HepG2 (cell line): Measurements from ENCODE around the gene ABCC3. TPM values are rescaled to one million over a fixed set of nuclear protein-coding genes. Genes with fewer than 3 reads are reported as not detected.

Experiments
- CENPX ChIP-seq: sonication (generic); formaldehyde crosslinking; IDR thresholded peaks from 2 replicates; pipeline ENCODE4 v1.9.0; 2021; ENCODE audit warnings: mild to moderate bottlenecking, missing genetic modification reagents, moderate library complexity
- EED ChIP-seq: sonication (generic); formaldehyde crosslinking; IDR thresholded peaks from 2 replicates; pipeline ENCODE4 v1.5.0; 2020; ENCODE audit warnings: mild to moderate bottlenecking, missing genetic modification reagents
- HNF4A ChIP-seq: sonication (generic); formaldehyde crosslinking; IDR thresholded peaks from 2 replicates; pipeline ENCODE4 v1.4.0; 2020; ENCODE audit warnings: missing genetic modification reagents
- HOXA5 ChIP-seq: sonication (generic); formaldehyde crosslinking; IDR thresholded peaks from 2 replicates; pipeline ENCODE4 v1.4.0; 2020; ENCODE audit warnings: missing genetic modification reagents
- KDM5B ChIP-seq: sonication (generic); formaldehyde crosslinking; IDR thresholded peaks from 2 replicates; pipeline ENCODE4 v1.4.0; 2020; ENCODE audit warnings: missing genetic modification reagents, mild to moderate bottlenecking, borderline replicate concordance
- NCOA5 ChIP-seq: sonication (generic); formaldehyde crosslinking; IDR thresholded peaks from 2 replicates; pipeline ENCODE4 v1.4.0; 2020; ENCODE audit warnings: missing genetic modification reagents
- ZFP36L2 ChIP-seq: sonication (generic); formaldehyde crosslinking; IDR thresholded peaks from 2 replicates; pipeline ENCODE4 v1.4.0; 2020; ENCODE audit warnings: missing genetic modification reagents
- ZNF713 ChIP-seq: sonication (generic); formaldehyde crosslinking; IDR thresholded peaks from 2 replicates; pipeline ENCODE4 v1.4.0; 2020; ENCODE audit warnings: mild to moderate bottlenecking, missing genetic modification reagents
- polyA plus RNA-seq, 8 experiments: library from polyadenylated mRNA; depleted of rRNA in 3 of 8; stranded (reverse) in 7 of 8; unstranded in 1 of 8; fragments of >200 nt; fragmentation: Illumina TruSeq in 4 of 8; extraction: Trizol in 4 of 8; gene quantifications; 2 replicates each; pipeline versions ENCODE4 v1.2.1 to v1.2.3, GENCODE V29; 2011 to 2016; ENCODE audit warnings: low read depth in 4 of 8, missing spikeins in 1 of 8, mixed read lengths in 1 of 8; ENCODE audit not compliant: insufficient read depth in 1 of 8
- total RNA-seq, 5 experiments: library from RNA; depleted of rRNA; stranded (reverse); fragments of >200 nt; fragmentation: Illumina TruSeq; extraction: Trizol; gene quantifications; 2 replicates each; pipeline ENCODE4 v1.2.3, GENCODE V29; 2016; ENCODE audit warnings: low read depth in 1 of 5
- TF ChIP-seq, protein P1 (sequence below), 2 experiments: sonication (generic) in 1 of 2; formaldehyde crosslinking in 1 of 2; IDR thresholded peaks; 2 replicates each; pipeline versions ENCODE4 v1.5.1 to v1.6.1; 2011 to 2020; ENCODE audit warnings: borderline replicate concordance in 1 of 2, low read depth in 1 of 2, low read length in 1 of 2, mild to moderate bottlenecking in 1 of 2, missing genetic modification reagents in 1 of 2, moderate library complexity in 1 of 2
- TF ChIP-seq, protein P2 (sequence below): sonication (generic); formaldehyde crosslinking; IDR thresholded peaks from 2 replicates; pipeline ENCODE4 v1.8.1; 2023; ENCODE audit warnings: mild to moderate bottlenecking, missing genetic modification reagents
- TF ChIP-seq, protein P3 (sequence below): sonication (generic); formaldehyde crosslinking; IDR thresholded peaks from 2 replicates; pipeline ENCODE4 v1.4.0; 2020; ENCODE audit warnings: mild to moderate bottlenecking, missing genetic modification reagents
- TF ChIP-seq, protein P4 (sequence below): sonication (generic); formaldehyde crosslinking; IDR thresholded peaks from 2 replicates; pipeline ENCODE4 v1.4.0; 2020; ENCODE audit warnings: mild to moderate bottlenecking, missing genetic modification reagents
- TF ChIP-seq, protein P5 (sequence below), 2 experiments: sonication (generic) in 1 of 2; formaldehyde crosslinking in 1 of 2; IDR thresholded peaks; 2 replicates each; pipeline versions ENCODE4 v1.4.0 to v1.6.1; 2018 to 2020; ENCODE audit warnings: missing genetic modification reagents in 2 of 2, borderline replicate concordance in 1 of 2, low read depth in 1 of 2, mild to moderate bottlenecking in 1 of 2, missing biosample characterization in 1 of 2
- TF ChIP-seq, protein P6 (sequence below): sonication (generic); formaldehyde crosslinking; IDR thresholded peaks from 2 replicates; pipeline ENCODE4 v1.4.0; 2020; ENCODE audit warnings: missing genetic modification reagents, borderline replicate concordance
- TF ChIP-seq, protein P7 (sequence below): sonication (generic); formaldehyde crosslinking; IDR thresholded peaks from 2 replicates; pipeline ENCODE4 v1.4.0; 2020; ENCODE audit warnings: missing genetic modification reagents, borderline replicate concordance

Gene ABCC3
- total and polyA plus RNA-seq, 2 of the 13 experiments (the other 11 are each of a cell fraction or from before 2014, with no cell fraction given) = 25.2 to 50.7 TPM

DNA sequence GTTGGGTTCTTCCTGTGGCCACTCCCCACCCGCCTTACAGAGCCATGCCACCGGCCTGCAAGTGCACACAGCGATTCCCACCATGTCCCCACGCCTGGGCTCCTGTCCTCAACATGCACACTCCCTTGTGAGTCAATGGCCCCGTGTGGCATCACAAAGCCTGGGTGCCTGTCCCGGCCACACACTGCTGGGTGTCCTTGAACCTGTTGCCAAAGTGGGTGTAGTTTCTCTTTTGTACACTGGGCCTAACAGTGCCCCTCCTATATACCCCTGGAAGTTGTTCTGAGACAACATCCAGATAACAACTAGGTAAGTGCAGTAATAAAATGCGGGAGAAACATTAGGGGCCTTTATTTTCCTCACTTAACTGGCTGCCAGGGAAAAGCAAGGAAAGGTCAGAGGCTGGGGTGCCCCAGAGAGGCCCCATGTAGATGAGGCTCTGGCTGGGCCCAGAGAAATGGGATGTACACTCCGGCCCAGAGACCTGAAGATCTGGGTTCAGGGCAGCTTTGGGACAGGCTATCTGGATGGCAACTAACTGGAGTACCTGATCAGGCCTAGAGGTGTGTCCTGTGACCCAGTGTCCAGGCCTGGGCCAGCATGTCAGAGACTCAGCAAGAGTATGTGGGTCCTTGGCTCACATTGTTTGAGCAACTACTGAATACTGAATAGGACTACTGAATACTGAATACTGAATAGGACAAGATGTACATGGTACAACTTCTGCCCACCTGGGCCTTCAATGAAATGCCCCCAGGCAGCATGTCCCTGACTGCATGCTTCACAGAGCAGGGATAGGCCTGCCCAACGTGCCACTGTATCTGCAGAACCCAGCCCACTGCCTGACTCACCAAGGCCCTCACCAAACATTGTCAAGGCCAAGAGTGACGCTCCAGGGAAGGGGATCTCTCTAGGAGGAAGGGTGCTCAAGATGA, 8.3 kb downstream of the ABCC3 start (continued):
- TF ChIP-seq, protein P1, sequence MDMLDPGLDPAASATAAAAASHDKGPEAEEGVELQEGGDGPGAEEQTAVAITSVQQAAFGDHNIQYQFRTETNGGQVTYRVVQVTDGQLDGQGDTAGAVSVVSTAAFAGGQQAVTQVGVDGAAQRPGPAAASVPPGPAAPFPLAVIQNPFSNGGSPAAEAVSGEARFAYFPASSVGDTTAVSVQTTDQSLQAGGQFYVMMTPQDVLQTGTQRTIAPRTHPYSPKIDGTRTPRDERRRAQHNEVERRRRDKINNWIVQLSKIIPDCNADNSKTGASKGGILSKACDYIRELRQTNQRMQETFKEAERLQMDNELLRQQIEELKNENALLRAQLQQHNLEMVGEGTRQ (IDR thresholded peaks at IDR 0.05; ENCODE audit: low read depth, low read length) = no peak
- TF ChIP-seq, protein P1 (CRISPR knock-in tag; IDR thresholded peaks at IDR 0.05; ENCODE audit: borderline replicate concordance) = no peak
- TF ChIP-seq EED (CRISPR knock-in tag) (no peak), ZFP36L2 (CRISPR knock-in tag) (no peak), HOXA5 (CRISPR knock-in tag) (no peak), HNF4A (CRISPR knock-in tag) (peak; percentile 69), CENPX (CRISPR knock-in tag) (no peak), NCOA5 (no peak), KDM5B (CRISPR knock-in tag) (no peak), ZNF713 (CRISPR knock-in tag) (no peak)
- TF ChIP-seq, protein P2, sequence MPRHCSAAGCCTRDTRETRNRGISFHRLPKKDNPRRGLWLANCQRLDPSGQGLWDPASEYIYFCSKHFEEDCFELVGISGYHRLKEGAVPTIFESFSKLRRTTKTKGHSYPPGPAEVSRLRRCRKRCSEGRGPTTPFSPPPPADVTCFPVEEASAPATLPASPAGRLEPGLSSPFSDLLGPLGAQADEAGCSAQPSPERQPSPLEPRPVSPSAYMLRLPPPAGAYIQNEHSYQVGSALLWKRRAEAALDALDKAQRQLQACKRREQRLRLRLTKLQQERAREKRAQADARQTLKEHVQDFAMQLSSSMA = 0 out of 2 replicates have a peak, but pooled peaks have one; percentile 50
- TF ChIP-seq, protein P3, sequence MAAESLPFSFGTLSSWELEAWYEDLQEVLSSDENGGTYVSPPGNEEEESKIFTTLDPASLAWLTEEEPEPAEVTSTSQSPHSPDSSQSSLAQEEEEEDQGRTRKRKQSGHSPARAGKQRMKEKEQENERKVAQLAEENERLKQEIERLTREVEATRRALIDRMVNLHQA = no peak
- TF ChIP-seq, protein P4, sequence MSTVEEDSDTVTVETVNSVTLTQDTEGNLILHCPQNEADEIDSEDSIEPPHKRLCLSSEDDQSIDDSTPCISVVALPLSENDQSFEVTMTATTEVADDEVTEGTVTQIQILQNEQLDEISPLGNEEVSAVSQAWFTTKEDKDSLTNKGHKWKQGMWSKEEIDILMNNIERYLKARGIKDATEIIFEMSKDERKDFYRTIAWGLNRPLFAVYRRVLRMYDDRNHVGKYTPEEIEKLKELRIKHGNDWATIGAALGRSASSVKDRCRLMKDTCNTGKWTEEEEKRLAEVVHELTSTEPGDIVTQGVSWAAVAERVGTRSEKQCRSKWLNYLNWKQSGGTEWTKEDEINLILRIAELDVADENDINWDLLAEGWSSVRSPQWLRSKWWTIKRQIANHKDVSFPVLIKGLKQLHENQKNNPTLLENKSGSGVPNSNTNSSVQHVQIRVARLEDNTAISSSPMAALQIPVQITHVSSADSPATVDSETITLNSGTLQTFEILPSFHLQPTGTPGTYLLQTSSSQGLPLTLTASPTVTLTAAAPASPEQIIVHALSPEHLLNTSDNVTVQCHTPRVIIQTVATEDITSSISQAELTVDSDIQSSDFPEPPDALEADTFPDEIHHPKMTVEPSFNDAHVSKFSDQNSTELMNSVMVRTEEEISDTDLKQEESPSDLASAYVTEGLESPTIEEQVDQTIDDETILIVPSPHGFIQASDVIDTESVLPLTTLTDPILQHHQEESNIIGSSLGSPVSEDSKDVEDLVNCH (CRISPR knock-in tag) = no peak
- TF ChIP-seq, protein P5, sequence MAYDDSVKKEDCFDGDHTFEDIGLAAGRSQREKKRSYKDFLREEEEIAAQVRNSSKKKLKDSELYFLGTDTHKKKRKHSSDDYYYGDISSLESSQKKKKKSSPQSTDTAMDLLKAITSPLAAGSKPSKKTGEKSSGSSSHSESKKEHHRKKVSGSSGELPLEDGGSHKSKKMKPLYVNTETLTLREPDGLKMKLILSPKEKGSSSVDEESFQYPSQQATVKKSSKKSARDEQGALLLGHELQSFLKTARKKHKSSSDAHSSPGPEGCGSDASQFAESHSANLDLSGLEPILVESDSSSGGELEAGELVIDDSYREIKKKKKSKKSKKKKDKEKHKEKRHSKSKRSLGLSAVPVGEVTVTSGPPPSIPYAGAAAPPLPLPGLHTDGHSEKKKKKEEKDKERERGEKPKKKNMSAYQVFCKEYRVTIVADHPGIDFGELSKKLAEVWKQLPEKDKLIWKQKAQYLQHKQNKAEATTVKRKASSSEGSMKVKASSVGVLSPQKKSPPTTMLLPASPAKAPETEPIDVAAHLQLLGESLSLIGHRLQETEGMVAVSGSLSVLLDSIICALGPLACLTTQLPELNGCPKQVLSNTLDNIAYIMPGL (CRISPR knock-in tag; IDR thresholded peaks at IDR 0.05; ENCODE audit: borderline replicate concordance in 1 of 2, low read depth in 1 of 2) = no peak
- TF ChIP-seq, protein P6, sequence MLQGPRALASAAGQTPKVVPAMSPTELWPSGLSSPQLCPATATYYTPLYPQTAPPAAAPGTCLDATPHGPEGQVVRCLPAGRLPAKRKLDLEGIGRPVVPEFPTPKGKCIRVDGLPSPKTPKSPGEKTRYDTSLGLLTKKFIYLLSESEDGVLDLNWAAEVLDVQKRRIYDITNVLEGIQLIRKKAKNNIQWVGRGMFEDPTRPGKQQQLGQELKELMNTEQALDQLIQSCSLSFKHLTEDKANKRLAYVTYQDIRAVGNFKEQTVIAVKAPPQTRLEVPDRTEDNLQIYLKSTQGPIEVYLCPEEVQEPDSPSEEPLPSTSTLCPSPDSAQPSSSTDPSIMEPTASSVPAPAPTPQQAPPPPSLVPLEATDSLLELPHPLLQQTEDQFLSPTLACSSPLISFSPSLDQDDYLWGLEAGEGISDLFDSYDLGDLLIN (CRISPR knock-in tag) = no peak
- TF ChIP-seq, protein P7, sequence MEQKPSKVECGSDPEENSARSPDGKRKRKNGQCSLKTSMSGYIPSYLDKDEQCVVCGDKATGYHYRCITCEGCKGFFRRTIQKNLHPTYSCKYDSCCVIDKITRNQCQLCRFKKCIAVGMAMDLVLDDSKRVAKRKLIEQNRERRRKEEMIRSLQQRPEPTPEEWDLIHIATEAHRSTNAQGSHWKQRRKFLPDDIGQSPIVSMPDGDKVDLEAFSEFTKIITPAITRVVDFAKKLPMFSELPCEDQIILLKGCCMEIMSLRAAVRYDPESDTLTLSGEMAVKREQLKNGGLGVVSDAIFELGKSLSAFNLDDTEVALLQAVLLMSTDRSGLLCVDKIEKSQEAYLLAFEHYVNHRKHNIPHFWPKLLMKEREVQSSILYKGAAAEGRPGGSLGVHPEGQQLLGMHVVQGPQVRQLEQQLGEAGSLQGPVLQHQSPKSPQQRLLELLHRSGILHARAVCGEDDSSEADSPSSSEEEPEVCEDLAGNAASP (CRISPR knock-in tag) = peak; percentile 61; the same call in 1 of the 2 replicates
